ENCODE measurements around the gene C17orf107. TPM values are rescaled to one million over a fixed set of nuclear protein-coding genes. Genes with fewer than 3 reads are reported as not detected.
A peak's percentile ranks its signal among the peaks of the same experiment; 100 is the strongest.

The C17orf107 gene
- total and polyA plus RNA-seq, 2 of the 13 experiments (the other 11 are each of a cell fraction or from before 2014, with no cell fraction given) = 0.20 to 0.59 TPM

DNA sequence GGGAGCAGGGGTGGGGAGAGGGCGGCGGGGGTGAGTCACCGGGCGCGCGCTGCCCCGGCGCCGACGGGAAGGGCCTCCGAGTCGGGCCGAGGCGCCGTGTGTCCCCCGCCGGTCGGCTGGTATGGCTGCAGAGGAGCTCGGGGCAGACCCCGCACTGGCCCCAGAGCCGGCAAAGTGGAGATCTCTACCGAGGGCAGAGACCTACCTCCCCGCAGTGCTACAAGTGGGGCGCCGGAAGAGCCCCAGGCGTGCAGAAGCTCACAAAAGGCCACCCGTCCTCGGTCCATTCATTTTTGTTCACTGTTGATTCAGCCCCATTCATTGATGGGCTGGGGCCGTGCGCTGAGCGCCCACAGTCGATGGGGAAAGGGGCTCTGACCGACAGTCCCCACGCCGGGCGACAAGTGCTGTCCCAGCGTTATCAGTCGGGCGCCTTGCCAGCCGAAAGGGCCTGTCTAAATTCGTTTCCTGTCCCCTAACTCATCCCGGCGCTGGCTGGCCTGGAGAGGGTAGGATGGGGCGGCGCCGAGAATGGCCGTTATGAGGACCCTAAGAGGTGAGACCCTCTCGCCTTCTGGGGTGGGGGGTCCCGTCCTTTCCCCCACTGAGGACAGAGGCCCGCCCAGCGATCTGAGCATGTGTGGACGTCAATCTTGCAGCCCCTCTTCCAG is 50.9 kb downstream of the C17orf107 start (continued):
- TF ChIP-seq, protein P1, sequence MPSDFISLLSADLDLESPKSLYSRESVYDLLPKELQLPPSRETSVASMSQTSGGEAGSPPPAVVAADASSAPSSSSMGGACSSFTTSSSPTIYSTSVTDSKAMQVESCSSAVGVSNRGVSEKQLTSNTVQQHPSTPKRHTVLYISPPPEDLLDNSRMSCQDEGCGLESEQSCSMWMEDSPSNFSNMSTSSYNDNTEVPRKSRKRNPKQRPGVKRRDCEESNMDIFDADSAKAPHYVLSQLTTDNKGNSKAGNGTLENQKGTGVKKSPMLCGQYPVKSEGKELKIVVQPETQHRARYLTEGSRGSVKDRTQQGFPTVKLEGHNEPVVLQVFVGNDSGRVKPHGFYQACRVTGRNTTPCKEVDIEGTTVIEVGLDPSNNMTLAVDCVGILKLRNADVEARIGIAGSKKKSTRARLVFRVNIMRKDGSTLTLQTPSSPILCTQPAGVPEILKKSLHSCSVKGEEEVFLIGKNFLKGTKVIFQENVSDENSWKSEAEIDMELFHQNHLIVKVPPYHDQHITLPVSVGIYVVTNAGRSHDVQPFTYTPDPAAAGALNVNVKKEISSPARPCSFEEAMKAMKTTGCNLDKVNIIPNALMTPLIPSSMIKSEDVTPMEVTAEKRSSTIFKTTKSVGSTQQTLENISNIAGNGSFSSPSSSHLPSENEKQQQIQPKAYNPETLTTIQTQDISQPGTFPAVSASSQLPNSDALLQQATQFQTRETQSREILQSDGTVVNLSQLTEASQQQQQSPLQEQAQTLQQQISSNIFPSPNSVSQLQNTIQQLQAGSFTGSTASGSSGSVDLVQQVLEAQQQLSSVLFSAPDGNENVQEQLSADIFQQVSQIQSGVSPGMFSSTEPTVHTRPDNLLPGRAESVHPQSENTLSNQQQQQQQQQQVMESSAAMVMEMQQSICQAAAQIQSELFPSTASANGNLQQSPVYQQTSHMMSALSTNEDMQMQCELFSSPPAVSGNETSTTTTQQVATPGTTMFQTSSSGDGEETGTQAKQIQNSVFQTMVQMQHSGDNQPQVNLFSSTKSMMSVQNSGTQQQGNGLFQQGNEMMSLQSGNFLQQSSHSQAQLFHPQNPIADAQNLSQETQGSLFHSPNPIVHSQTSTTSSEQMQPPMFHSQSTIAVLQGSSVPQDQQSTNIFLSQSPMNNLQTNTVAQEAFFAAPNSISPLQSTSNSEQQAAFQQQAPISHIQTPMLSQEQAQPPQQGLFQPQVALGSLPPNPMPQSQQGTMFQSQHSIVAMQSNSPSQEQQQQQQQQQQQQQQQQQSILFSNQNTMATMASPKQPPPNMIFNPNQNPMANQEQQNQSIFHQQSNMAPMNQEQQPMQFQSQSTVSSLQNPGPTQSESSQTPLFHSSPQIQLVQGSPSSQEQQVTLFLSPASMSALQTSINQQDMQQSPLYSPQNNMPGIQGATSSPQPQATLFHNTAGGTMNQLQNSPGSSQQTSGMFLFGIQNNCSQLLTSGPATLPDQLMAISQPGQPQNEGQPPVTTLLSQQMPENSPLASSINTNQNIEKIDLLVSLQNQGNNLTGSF (CRISPR knock-in tag; IDR thresholded peaks at IDR 0.05) = peak; percentile 59; the same call in 1 of the 2 replicates
- TF ChIP-seq ZFP36L1 (CRISPR knock-in tag; IDR thresholded peaks at IDR 0.05) (no peak), ZNF816 (CRISPR knock-in tag; IDR thresholded peaks at IDR 0.05; ENCODE audit: borderline replicate concordance) (0 out of 2 replicates have a peak, but pooled peaks have one; percentile 14), ZBTB7A (CRISPR knock-in tag; IDR thresholded peaks at IDR 0.05) (peak; percentile 63; the same call in 1 of the 2 replicates), ETS1 (CRISPR knock-in tag; IDR thresholded peaks at IDR 0.05) (0 out of 2 replicates have a peak, but pooled peaks have one; percentile 24), SATB2 (CRISPR knock-in tag; IDR thresholded peaks at IDR 0.05) (no peak), HNRNPLL (IDR thresholded peaks at IDR 0.05; ENCODE audit: low read depth, low read length, poor library complexity, severe bottlenecking) (no peak), ZNF766 (CRISPR knock-in tag; IDR thresholded peaks at IDR 0.05; ENCODE audit: borderline replicate concordance) (no peak), ZNF777 (CRISPR knock-in tag; IDR thresholded peaks at IDR 0.05) (peak; percentile 77; the same call in 1 of the 2 replicates), ZNF704 (CRISPR knock-in tag; IDR thresholded peaks at IDR 0.05; ENCODE audit: borderline replicate concordance) (no peak), AKAP8 (CRISPR knock-in tag; IDR thresholded peaks at IDR 0.05) (0 out of 2 replicates have a peak, but pooled peaks have one; percentile 0), ZNF670 (CRISPR knock-in tag; IDR thresholded peaks at IDR 0.05; ENCODE audit: borderline replicate concordance) (no peak), ZNF282 (IDR thresholded peaks at IDR 0.05; ENCODE audit: partially characterized antibody) (no peak), SPEN (CRISPR knock-in tag; IDR thresholded peaks at IDR 0.05; ENCODE audit: low read depth) (peak; percentile 12; the same call in 1 of the 2 replicates), RAD51 (IDR thresholded peaks at IDR 0.05; ENCODE audit: borderline replicate concordance) (no peak), ZNF619 (CRISPR knock-in tag; IDR thresholded peaks at IDR 0.05) (0 out of 2 replicates have a peak, but pooled peaks have one; percentile 15), FOXK1 (CRISPR knock-in tag; IDR thresholded peaks at IDR 0.05; ENCODE audit: borderline replicate concordance, low read depth) (no peak), GABPA (IDR thresholded peaks at IDR 0.05; ENCODE audit: low read depth, low read length) (no peak), GABPA (CRISPR knock-in tag; IDR thresholded peaks at IDR 0.05; ENCODE audit: low read depth) (no peak), FOXP1 (IDR thresholded peaks at IDR 0.05) (no peak), FOXP1 (CRISPR knock-in tag; IDR thresholded peaks at IDR 0.05) (no peak)
- TF ChIP-seq, protein P2, sequence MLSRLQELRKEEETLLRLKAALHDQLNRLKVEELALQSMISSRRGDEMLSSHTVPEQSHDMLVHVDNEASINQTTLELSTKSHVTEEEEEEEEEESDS (CRISPR knock-in tag; IDR thresholded peaks at IDR 0.05; ENCODE audit: borderline replicate concordance) = no peak

All from HepG2 (cell line).